ENCODE measurements around the gene GLO1.
A peak's percentile ranks its signal among the peaks of the same experiment; 100 is the strongest.

GRCh38 chr6:38639498-38640215 is 63.3 kb downstream of the GLO1 start, which contains the start of gene BTBD9:
- TF ChIP-seq POLR2AphosphoS5 (IDR thresholded peaks at IDR 0.05; ENCODE audit: low read depth, low read length) (peak; percentile 76), TAF1 (IDR thresholded peaks at IDR 0.05; ENCODE audit: low read depth, low read length) (0 out of 2 replicates have a peak, but pooled peaks have one; percentile 12), POLR2A (IDR thresholded peaks at IDR 0.05; ENCODE audit: low read depth, low read length) (peak; percentile 55; the same call in 1 of the 2 replicates), SPI1 (IDR thresholded peaks at IDR 0.05; ENCODE audit: low read depth, low read length) (no peak), POU2F2 (IDR thresholded peaks at IDR 0.05; ENCODE audit: low read depth, low read length) (0 out of 2 replicates have a peak, but pooled peaks have one; percentile 8)
